GM19099 (cell line): ENCODE measurements around the gene TRIM56.

ENCODE experiments used
- POLR2A ChIP-seq: IDR thresholded peaks from 3 replicates; pipeline ENCODE4 v1.6.1; 2011; ENCODE audit warnings: low read depth; ENCODE audit not compliant: insufficient read length; ENCODE audit errors: extremely low read depth

The TRIM56 gene

GRCh38 chr7:101089876-101090275 is 4.6 kb downstream of the TRIM56 start:
- TF ChIP-seq POLR2A, result no peak

- TF ChIP-seq POLR2A, result no peak
Observed at GRCh38 chr7:101093906-101094305, 8.6 kb downstream of the TRIM56 start.

DNA sequence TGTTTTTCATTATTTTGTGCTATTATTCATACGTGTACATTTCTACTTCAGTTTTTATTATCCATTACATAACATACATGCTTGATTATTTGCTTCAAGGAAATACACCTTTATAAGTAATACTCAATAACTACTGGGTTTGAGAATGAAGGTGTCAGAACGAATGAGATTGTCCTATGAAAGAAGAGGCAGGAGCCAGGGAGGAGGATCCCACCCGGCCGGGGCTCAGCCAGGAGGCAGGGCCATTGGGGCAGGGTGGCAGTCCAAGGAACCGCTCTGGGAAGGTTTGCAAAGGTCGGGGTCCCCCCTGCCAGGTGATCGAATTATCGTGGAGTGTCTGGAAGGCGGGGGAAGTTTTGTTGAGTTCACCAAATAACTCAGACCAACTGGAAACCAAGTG is 9.1 kb downstream of the TRIM56 start:
- TF ChIP-seq POLR2A, result no peak

GRCh38 chr7:101094791-101095375 is 9.6 kb downstream of the TRIM56 start:
- peak; percentile 26 for TF ChIP-seq POLR2A

DNA sequence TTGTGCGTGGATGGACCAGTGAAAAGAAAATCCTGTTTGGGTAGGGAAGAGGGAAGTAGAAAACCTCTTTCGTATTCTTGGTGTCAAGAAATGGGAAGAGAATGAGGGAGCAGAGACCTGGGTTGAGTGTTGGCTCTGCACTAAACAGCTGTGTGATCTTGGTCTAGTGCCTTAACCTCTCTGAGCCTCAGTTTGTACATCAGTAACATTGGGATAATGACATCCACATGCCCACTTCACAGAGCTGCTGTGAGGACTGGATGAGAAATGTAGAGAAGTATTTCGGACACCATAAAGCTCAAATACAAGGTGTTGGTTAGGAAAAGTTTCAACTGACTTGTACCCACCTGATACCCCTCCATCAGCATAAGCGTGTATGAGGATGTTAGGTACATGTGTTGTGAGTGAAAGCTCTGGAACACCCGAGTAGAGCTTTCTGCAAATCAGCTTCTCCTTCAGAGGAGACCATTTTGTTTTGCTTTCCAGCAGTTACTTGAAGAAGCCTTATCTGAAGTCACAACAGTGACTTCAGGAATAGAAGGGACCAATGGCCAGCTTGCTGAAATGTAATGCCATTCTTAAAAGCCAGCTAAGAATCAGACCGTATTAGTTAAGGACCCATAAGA is 11.2 kb downstream of the TRIM56 start:
- no peak for TF ChIP-seq POLR2A

- no peak for TF ChIP-seq POLR2A
Observed at GRCh38 chr7:101096957-101097347, 11.7 kb downstream of the TRIM56 start.

DNA sequence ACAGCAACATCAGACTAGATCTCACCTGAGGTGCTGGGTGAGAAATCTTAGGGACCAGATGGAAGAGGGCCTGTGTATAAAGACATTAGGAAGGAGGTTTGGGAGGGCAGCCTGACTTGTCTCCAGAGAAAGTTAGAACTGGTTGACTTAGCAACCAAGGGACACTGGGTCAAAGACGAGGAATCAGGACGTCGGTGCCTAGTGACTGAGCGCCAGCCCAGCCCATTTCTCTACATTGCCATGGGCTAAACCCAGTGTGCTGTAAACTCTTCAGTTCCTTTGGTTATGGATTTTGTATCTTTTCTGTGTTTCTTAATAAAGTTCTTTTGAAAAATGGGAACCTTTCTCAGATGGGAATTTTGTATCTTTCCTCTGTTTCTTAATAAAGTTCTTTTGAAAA is 12.3 kb downstream of the TRIM56 start:
- no peak for TF ChIP-seq POLR2A

DNA sequence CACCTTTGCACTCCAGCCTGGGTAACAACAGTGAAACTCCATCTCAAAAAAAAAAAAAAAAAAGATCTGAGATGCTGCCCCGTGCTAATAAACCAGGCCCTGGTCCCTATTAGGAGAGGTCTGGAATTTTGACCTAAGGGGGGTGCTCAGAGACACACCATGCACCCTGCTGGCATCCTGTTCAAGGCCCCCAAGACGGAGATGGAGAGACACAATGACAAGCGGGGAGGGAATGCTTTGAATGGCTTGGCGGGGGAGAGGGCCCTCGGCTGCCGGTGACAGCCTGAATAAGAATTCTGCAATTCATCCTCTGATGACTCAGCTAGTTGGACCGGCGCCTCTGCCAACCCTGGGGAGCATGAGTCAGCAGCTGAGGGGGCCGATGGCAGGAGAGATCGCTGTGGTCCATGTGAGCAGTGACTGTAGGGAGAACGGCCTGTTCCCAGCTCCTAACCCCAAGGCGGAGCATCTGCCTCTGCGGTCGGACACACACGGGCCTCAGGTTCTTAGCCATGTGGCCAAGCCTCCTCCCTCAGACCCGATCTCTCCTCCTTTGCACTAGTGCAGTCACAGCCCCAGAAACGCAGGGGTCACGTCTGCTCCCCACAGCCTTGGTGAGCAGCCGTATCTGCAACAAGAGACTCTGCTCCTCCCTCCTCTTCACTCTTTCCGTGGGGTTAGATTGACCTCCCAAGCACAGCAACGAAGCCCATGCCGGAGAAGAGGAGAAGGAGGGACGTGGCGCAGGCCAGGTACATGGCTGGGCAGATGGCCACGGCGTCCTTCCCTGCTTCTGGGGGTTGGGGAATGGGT is 14.9 kb downstream of the TRIM56 start:
- no peak for TF ChIP-seq POLR2A

DNA sequence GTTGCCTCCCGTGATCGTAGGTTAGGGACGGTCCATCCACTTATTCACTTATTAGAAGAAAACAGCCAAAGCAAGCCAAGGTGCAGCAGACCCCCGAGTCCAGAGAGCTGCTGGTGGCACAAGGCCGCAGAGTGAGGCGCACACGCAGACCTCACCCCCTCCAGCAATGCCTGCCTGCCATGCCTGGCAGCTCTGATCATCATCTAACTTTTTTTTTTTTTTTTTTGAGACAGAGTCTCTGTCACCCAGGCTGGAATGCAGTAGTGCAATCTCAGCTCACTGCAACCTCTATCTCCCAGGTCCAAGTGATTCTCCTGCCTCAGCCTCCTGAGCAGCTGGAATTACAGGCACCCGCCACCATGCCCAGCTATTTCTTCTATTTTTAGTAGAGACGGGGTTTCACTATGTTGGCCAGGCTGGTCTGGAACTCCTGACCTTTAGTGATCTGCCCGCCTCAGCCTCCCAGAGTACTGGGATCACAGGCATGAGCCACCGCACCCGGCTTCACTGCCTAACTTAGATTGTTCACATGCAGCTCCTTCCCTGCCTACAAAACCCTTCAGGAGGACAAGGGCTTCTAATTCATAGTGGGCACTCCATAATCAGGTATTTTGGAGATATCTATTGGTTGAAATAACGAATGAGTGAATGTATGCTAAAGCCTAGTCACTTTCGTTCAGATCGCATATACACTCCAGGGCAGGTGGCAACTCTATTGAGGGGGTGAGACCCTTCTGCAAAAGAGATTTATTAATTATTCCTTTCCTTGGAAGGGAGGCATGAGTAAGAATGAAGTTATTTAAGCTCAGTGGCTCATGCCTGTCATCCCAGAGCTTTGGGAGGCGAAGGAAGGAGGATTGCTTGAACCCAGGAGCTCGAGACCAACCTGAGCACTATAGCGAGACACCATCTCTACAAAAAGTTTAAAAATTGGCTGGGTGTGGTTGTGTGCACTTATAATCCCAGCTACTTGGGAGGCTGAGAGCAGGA is 15.9 kb downstream of the TRIM56 start:
- TF ChIP-seq POLR2A, result no peak

- TF ChIP-seq POLR2A, result no peak
Observed at GRCh38 chr7:101102026-101102425, 16.7 kb downstream of the TRIM56 start.

DNA sequence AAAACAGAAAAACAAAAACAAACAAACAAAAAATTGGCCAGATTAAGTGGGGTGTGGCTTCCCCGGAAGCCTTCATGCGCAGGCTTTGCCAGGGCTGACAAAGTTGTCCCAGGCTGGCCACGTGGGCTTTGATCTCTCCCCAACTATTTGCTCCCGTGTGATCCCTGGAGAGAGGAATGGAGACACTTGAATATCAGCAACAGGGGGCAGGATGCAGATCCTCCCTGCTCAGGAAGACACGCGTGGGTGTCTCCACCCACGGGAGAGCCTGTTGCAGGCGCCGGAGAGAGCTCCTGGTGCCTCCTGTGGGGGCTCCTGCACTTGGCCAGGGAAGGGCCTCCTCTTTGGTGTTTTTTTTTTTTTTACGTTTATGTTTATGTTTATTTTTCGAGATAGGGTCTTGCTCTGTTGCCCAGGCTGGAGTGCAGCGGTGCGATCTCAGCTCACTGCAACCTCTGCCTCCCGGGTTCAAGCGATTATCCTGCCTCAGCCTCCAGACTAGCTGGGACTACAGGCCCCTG is 19.0 kb downstream of the TRIM56 start:
- no peak for TF ChIP-seq POLR2A

DNA sequence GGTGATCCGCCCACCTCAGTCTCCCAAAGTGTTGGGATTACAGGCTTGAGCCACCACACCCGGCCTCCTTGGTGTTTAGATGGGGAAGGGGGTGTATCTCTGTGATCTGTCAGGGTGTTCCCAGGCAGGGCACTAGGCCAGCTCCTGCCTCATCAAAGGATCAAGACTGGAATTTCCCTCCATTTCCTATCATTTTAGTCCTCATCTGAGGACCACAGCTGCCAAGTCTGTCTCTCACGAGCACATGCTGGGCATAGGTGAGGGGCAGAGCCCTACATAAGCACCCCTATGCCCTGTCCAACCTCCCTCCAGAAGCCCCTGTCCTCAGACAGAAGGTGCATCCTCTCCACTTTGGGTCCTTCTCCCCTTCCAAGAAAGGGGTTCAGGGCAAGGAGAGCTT is 19.5 kb downstream of the TRIM56 start:
- TF ChIP-seq POLR2A, result no peak

DNA sequence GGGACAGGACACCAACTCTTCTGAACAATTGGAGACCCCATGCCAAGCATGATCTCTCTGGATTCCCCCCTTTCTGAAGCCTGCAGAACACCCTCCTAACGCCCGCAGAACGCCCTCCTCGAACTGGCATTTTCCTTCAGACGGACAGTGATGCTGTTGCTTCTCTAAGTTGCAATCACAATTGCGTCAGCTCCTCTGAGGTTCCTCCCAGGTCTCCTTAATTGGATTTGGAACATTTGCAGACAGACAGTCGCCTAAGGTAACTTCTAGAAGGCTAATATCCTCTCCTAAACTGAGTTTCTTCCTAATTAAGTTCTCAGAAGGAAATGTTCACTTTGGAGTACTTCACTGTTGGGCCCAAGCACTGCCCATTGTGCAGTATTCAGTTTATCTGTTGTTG is 21.1 kb downstream of the TRIM56 start:
- no peak for TF ChIP-seq POLR2A

DNA sequence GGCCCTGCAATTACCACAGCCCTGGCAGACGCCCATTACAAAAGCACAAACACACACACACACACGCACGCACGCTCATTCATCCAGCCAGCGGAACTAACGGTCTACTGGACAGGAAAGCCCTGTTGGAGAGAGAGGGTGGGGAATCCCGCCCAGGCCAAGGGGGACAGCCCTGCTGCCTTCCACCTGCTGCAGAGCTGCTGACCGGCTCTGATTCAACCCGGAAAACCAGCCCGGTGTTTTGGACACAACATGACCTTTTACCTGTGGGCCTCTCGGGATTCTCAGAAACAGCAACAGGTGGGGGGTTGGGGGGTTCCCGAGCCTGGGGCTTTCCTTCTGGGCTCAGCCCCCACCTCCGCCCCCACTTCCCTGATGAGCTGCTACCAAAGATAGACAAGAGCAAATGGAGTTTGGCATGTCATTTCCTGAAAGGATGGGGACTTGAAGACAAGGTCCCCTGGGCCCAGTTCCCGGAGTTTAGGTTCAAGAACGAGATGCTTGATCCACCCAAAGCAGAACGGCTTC is 23.1 kb downstream of the TRIM56 start:
- TF ChIP-seq POLR2A, result no peak
